GM18861 (cell line): ENCODE data around the gene ARHGEF28.

Source experiments
- ATAC-seq: cut with Tn5 transposase; IDR thresholded peaks from one replicate; pipeline ENCODE4 v1.9.1; 2021; ENCODE audit not compliant: unreplicated experiment

The ARHGEF28 gene, protein sequence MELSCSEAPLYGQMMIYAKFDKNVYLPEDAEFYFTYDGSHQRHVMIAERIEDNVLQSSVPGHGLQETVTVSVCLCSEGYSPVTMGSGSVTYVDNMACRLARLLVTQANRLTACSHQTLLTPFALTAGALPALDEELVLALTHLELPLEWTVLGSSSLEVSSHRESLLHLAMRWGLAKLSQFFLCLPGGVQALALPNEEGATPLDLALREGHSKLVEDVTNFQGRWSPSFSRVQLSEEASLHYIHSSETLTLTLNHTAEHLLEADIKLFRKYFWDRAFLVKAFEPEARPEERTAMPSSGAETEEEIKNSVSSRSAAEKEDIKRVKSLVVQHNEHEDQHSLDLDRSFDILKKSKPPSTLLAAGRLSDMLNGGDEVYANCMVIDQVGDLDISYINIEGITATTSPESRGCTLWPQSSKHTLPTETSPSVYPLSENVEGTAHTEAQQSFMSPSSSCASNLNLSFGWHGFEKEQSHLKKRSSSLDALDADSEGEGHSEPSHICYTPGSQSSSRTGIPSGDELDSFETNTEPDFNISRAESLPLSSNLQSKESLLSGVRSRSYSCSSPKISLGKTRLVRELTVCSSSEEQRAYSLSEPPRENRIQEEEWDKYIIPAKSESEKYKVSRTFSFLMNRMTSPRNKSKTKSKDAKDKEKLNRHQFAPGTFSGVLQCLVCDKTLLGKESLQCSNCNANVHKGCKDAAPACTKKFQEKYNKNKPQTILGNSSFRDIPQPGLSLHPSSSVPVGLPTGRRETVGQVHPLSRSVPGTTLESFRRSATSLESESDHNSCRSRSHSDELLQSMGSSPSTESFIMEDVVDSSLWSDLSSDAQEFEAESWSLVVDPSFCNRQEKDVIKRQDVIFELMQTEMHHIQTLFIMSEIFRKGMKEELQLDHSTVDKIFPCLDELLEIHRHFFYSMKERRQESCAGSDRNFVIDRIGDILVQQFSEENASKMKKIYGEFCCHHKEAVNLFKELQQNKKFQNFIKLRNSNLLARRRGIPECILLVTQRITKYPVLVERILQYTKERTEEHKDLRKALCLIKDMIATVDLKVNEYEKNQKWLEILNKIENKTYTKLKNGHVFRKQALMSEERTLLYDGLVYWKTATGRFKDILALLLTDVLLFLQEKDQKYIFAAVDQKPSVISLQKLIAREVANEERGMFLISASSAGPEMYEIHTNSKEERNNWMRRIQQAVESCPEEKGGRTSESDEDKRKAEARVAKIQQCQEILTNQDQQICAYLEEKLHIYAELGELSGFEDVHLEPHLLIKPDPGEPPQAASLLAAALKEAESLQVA (N-terminal part only)

DNA sequence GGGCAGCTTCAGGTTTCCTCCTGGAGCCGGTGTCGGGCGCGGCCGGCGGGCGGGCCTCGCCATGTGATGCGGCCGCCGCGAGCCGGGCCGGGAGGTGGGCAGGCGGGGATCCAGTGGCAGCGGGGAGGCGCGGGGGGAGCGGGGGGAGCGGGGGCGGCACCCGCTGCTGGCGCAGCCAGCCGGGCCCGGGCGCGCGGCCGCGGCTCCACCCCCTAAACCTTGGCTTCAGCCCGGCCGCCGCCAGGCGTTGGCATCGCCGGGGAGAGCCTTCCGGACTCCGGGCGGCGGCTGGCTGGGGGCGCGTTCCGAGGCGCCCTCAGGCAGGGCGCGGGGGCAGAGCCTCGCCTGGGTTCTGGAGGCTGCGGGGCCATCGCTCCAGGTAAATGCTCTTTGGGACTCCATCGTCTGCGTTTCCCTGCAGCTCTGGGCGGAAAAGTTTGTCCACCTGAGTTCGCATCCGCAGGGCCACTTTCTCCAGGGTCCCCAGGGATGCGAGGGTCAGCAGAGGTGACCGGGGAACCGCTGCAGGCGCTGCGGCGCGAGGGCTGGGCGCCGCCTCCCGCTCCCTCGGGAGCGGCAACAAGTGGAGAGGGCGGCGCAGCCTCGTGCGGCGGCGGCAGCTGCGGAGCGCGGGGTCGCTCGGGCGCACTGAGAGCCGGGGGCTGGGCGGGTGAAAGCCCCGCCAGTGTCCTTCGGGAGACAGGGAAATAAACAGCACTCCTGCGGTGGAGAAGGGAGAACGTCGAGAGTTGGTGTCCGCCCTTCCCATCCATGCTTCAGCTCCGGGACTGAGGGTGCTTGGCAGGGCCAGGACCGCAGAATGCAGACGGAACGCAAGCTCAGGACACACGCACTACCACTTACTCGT is at the start of gene ARHGEF28:
TSS of gene ARHGEF28 (plus strand) at position 253 of the 868 bp plus-strand sequence. CDS start 58,656 bp downstream, outside the sequence.
- no peak for ATAC-seq

DNA sequence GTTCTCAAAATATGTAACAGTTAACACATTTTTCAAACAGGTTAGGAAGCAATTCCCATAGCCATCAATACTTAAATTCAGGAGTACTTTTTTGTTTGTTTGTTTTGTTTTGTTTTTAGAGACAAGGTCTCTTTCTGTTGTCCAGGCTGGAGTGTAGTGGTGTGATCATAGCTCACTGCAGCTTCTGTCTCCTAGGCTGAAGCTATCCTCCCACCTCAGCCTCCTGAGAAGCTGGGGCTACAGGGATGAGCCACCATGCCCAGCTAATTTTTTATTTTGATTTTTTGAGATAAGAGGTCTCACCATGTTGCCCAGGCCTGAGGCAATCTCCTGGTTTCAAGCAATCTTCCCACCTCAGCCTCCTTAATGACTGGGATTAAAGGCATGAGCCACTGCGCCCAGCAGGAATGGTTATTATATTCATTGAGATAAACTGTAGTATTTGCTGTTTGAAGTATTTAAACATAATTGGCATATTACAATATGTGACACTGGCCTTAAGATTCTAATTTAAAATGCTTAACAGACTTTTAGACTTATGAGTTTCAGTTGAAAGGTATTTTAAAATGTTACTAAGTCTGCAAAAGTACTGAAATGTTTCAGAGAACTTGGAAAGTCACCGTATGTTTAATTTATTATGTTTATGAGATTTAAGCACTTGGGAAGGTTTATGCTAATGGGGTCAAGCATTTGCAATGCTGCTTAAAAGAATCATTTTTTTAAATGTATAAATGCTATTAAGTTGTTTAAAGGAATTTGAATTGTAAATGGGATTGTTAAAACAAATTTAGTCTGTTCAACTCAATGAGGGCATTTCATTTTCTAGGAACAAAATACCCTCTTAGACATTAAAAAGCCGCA is 43.5 kb upstream of the ARHGEF28 start:
- no peak for ATAC-seq

DNA sequence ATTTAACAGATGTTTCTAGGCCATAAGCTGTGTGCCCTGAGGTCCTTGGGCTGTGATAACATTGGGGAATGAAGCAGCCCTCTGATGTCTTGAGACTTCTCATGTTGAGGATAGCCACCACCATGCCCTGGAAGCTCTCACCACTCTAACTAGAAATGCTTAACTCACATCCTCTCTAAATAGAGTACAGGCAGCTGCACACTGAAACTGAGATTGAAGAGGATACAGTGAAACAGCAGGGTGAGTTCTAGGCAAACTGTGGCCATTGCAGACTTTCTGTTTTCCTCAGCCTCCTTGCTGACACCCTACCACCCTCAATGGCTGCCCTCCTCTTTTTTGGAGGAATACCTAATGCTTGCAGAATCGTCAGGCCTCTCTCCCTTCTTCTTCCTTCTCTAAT is 38.1 kb upstream of the ARHGEF28 start:
- ATAC-seq, result peak; percentile 67

DNA sequence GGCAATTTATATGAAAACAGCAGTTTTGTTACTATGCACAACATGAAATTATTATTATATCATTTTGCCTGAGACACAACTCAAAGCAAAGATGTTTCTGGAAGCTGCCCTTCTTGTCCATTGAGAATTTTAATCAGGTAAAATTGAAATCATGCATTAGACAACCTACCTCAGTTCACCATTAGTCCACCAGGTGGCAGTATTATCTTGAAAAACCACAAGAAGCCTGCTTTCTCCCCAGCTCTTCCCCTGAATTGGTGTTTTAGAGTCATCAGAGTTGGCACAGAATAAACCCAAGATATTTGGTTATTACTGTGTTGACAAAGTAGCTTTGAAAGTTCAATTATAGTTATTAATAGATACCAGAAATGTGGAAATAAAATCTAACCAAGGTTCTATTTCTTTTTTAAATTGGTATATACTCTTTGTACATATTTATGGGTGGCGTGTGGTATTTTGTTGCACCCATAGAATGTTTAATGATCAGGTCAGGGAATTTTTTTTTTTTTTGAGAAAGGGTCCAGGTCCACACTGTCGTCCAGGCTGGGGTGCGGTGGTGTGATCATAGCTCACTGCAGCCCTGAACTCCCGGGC is 34.8 kb upstream of the ARHGEF28 start:
- ATAC-seq, result peak; percentile 54

DNA sequence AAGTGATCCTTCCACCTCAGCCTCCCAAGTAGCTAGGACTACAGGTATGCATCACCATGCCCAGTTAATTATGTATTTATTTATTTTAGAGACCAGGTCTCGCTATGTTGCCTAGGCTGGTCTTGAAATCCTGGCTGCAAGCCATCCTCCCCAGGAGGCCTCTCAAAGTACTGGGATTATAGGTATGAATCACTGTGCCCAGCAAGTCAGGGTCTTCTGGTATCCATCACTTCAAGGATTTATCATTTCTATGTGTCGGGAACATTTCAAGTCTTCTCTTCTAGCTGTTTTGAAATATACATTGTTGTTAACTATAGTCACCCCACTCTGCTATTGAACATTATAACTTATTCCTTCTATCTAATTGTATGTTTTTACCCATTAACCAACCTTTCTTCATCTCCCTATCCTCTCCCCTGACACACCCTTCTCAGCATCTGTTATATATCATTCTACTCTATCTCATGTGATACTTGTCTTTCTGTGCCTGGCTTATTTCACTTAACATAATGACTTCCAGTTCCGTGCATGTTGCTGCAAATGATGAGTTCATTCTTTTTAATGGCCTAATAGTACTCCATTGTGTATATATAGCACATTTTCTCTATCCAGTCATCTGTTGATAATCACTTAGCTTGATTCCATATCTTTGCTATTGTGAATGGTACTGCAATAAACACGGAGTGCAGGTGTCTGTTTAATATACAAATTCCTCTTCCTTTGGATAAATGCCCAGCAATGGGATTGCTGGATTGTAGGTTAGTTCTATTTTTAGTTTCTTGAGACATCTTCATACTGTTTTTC is 34.1 kb upstream of the ARHGEF28 start:
- ATAC-seq, result no peak

DNA sequence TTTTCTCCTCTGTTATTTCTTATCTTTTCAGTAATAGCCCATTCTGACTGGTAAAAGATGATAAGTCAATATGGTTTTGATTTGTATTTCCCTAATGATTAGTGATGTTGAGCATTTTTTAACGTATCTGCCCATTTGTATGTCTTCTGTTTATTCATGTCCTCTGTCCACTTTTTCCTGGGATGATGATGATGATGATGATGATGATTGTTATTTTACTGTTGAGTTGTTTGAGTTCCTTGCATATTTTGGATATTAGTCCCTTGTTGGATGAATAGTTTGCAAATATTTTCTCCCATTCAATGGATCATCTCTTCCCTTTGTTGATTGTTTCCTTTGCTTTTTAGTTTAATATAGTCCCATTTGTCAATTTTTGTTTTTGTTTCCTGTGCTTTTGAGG is 33.4 kb upstream of the ARHGEF28 start:
- no peak for ATAC-seq

DNA sequence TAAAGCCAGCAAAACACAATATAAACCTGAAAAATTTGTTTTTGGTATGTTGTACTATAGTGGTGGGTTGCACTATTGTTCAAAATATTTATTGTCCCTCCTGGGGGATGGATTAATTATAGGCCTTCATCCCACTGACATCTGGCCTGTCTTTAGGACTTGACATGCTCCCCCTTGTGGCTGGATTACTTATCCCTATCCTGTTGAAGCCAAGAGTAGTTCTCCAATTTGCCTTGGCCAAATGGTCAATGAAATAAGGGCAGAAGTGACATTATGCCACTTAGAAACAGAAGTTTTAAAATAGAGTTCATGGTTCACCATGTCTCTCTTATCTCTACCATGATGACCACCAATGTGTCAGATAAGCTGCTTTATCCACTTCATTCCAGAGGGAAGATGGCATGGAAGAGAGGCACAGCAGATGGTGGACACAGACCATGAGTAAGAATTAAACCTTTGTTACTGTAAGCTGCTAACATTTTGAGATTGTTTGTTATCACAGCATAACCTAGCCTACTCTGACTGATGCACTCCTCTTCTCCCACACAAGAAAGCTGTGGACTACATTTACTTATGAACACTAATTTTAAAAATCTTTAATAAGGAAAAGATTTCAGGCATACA is 29.2 kb upstream of the ARHGEF28 start:
- no peak for ATAC-seq

DNA sequence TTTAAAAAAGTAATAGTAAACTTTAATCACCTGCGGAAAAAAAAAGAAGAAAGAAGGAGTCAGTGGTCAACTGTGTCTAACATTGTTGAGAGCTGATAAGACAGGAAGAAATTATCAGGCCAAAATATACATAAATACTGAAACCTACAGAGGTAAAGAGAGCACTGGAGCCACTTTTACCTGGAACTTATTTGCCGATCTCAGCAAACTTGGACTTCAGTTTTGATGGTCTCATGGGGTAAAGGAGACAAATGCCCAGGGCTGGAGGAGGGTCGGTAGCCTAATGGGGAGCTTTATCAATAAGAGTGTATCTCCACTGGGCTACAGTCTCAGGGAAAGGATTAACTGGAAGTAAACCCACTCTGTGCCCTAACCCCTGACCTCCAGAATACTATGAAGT is 26.6 kb upstream of the ARHGEF28 start:
- ATAC-seq, result no peak

DNA sequence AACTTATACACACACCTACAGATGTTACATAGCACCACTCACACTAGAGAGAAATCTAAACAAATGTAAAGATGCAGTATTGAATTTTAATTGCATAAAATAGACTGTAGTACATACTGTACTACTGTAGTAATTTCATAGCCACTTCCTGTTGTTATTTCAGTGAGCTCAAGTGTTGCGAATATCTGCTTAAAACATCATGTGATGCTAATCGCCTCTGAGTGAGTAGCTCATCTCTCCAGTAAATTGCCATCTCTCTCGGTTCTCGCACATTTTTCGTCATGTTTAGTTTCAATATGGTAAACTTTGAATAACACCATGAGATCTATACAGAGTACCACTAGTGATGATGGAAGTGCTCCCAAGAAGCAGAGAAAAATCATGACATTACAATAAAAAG is 22.0 kb upstream of the ARHGEF28 start:
- no peak for ATAC-seq

DNA sequence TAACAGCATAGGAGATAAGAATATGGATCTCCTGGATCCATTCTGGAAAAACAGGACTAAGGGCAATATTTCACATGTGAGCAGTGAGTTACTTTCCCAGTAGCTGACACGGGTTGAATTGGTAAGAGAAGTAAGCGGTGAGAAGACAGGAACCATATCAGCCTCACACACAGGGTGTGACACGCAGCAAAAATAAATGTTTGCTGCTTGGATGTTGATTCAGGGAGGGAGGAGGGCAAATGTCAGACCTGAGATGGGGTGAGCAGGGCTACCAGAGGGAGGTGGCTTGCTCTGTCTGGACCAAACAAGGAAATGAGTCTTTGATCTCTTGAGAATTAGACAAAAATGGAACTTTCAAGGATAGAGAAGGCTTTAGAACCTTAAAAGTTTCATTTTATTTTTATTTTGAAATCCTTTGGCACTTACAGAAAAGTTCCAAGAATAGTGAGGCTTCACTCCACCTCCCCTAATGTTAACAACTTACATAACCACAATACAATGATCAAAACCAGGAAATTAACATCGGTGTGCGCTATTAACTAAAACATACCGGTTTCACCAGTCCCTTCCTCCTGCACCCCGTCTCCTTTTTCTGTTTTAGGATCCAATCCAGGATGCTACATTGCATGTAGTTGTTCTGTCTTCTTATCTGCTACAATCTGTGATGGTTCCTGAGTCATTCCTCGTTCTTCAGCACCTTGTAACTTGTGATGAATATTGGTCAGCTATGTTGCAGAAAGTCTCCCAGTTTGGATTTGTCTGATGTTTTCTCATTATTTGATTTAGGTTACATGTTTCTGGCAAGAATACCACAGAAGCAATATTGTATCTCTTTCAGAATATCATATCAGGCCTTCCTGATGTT is 20.5 kb upstream of the ARHGEF28 start:
- no peak for ATAC-seq

DNA sequence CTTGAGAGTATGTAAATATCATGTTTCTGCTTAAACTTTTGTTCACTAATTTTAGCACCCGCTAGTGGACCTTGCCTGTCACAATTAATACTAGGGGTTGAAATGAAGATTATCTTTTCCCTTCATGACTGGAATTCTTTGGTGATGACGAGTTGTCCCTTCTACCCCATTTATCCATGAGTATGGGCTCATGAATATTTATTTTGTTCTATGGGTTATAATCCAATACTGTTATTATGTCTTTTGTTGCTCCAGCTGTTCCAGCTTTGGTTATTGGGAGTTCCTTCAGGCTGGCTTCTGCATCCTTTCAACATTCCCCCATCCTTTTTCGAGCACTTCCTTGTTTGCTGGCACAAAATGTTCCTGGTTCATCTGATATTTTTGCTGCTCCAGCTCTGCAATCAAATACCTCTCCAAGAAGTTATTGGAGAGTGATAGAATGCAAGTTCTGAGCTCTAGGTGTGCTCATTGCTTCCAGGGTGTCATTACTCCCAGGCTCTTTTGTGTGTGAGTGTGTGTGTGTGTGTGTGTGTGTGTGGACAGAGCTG is 19.7 kb upstream of the ARHGEF28 start:
- ATAC-seq, result no peak

DNA sequence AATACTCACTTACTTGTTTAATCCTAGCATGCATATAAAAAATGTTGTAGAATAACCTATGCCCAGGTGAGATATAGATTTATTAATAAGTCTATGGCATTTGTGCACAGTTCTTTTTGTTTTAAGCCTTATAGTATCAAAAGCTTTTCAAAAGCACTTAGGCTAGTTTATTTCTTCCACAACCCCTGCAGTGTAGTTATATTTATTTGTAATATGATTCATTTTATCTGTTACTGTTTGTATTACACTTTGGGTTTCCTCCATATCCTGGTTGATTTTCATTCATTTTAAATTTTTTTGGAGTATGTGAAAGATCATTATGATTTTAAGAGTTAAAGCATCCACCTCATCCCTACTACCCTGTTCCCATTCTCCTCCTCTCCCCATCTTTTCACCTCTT is 18.8 kb upstream of the ARHGEF28 start:
- ATAC-seq, result no peak

DNA sequence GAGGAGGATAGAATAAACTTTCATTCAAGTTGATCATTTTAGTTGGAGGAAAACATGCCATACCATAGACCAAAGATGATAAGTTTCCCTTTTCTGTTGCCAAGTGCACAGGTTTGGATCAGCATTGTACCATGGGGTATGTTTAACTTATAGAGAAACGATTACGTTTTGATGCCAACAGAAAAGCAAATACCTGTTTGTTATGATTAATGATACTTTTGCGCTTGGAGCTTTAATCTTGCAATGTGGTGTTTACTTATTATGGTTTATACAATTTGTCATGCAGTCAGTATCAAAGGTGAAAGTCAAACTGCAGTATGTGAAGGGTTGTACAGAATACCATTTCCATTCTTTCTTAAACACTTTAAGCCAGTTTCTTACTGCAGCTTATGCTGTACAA is 13.2 kb upstream of the ARHGEF28 start:
- no peak for ATAC-seq

DNA sequence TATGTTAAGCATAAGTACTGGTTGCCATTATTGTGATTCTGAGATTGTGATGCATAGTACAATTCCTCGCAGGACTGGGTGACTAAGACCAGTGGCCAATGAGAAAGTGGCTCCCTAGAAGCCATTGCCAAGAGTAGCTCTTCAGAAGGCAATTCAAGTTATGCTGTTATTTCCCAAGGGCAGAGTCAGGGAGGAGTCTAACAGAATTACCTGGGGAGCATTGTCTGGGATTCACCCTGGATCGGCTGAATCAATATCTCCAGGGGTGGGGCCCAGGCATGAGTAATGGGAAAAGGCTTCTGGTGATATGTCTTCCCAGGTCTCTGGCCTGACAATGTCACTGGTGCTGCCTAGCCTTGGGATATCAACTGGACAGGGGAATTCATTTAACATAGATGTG is 10.9 kb upstream of the ARHGEF28 start:
- no peak for ATAC-seq

DNA sequence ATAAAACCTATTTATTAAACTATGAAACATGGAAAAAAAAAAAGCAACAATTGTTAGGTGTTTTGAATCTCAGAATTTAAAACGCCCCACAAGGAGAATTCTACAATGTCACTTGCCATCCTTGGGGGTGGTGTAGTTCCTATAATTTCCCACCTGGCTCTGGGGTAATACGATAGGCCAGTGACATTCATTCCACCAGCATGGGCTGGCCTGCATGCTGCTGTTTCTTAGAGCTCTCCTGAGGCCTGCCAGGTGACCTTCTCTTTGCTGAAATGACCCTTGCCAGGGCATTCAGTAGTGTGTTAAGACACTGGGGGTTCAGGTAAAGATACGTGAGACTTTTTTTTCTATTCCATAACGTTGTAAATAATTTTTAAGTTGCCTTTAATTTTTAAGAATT is 10.0 kb upstream of the ARHGEF28 start:
- no peak for ATAC-seq

DNA sequence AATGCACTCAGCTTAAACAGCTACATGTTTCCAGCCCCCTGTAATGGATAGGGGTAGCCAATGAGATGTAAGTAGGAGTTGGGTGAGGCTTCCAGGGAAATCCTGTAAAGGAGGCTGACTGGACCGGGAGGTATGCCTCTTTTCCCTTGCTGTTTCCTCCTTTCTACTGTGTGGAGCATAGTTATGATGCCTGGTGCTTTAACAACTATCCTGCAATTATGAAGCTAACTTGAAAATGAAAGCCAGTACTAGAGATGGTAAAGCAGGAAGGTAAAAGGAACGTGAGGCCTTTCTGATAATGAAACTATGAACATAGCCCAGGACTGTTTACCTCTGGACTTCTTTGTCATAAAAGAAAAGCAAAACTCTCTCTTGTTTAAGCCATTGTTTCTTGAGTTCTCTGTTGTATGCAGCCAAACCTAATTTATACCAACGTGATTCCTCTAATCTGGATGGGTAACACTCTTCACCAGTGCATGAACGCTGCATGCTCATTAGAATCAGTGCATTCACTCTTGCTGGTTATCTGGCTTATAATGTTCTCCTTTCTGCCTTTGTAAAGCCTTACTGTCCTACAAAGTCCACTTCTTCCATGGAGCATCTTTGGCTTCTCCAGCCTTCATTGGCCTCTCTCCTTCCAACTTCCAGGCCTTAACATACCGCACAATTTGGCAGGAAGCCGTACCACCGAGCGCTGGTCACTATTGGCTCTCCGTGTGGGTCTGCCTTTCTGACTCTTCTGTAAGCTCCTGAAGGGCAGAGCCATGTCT is 8.3 kb upstream of the ARHGEF28 start:
- no peak for ATAC-seq
